ENCODE measurements around the gene GP1BA.

The GP1BA gene

GRCh38 chr17:4950746-4951204 lies 18.7 kb downstream of the GP1BA start, which contains the start of gene ENO3:
TSS of gene ENO3 (plus strand) at chr17:4951119. CDS start at chr17:4951830, 711 bp downstream.
- no peak for DNase-seq (ENCODE audit: low spot score)

- no peak for DNase-seq (ENCODE audit: low spot score)
Observed at GRCh38 chr17:4951486-4951885, 19.4 kb downstream of the GP1BA start.

- no peak for DNase-seq (ENCODE audit: low spot score)
Observed at GRCh38 chr17:4953451-4953961, 21.4 kb downstream of the GP1BA start.

- DNase-seq (ENCODE audit: low spot score), result no peak
Observed at GRCh38 chr17:4955091-4955490, 23.0 kb downstream of the GP1BA start.

- no peak for DNase-seq (ENCODE audit: low spot score)
Observed at GRCh38 chr17:4956493-4957061, 24.5 kb downstream of the GP1BA start.

GRCh38 chr17:4958102-4958501 lies 26.0 kb downstream of the GP1BA start:
- no peak for DNase-seq (ENCODE audit: low spot score)

GRCh38 chr17:4959261-4959965 lies 27.3 kb downstream of the GP1BA start:
- no peak for DNase-seq (ENCODE audit: low spot score)

- no peak for DNase-seq (ENCODE audit: low spot score)
Observed at GRCh38 chr17:4960279-4960922, 28.3 kb downstream of the GP1BA start.

GRCh38 chr17:4965311-4965986 lies 33.4 kb downstream of the GP1BA start:
- DNase-seq (ENCODE audit: low spot score), result no peak

- peak; percentile 99 for DNase-seq (ENCODE audit: low spot score)
Observed at GRCh38 chr17:4966844-4967538, 34.9 kb downstream of the GP1BA start.

GRCh38 chr17:4967539-4968485 lies 35.7 kb downstream of the GP1BA start, which contains the start of gene SPAG7:
TSS of gene SPAG7 (minus strand) at chr17:4967817. CDS start at chr17:4967804, 13 bp downstream.
- peak; percentile 95 for DNase-seq (ENCODE audit: low spot score)

- peak; percentile 18 for DNase-seq (ENCODE audit: low spot score)
Observed at GRCh38 chr17:4968486-4969046, 36.5 kb downstream of the GP1BA start.

GRCh38 chr17:4969047-4969550 lies 37.0 kb downstream of the GP1BA start:
- DNase-seq (ENCODE audit: low spot score), result peak; percentile 83

GRCh38 chr17:4969551-4970173 lies 37.6 kb downstream of the GP1BA start:
- peak; percentile 12 for DNase-seq (ENCODE audit: low spot score)

GRCh38 chr17:4970273-4970672 lies 38.2 kb downstream of the GP1BA start:
- no peak for DNase-seq (ENCODE audit: low spot score)

GRCh38 chr17:4971826-4972225 lies 39.7 kb downstream of the GP1BA start:
- no peak for DNase-seq (ENCODE audit: low spot score)

- DNase-seq (ENCODE audit: low spot score), result no peak
Observed at GRCh38 chr17:4972322-4972721, 40.2 kb downstream of the GP1BA start.

- no peak for DNase-seq (ENCODE audit: low spot score)
Observed at GRCh38 chr17:4972752-4973151, 40.7 kb downstream of the GP1BA start.
